ENCODE measurements around the gene PALLD. TPM values are rescaled to one million over a fixed set of nuclear protein-coding genes. Genes with fewer than 3 reads are reported as not detected.

PALLD gene
- total RNA-seq, 1 experiment from 2014 or later = 26.7 TPM

DNA sequence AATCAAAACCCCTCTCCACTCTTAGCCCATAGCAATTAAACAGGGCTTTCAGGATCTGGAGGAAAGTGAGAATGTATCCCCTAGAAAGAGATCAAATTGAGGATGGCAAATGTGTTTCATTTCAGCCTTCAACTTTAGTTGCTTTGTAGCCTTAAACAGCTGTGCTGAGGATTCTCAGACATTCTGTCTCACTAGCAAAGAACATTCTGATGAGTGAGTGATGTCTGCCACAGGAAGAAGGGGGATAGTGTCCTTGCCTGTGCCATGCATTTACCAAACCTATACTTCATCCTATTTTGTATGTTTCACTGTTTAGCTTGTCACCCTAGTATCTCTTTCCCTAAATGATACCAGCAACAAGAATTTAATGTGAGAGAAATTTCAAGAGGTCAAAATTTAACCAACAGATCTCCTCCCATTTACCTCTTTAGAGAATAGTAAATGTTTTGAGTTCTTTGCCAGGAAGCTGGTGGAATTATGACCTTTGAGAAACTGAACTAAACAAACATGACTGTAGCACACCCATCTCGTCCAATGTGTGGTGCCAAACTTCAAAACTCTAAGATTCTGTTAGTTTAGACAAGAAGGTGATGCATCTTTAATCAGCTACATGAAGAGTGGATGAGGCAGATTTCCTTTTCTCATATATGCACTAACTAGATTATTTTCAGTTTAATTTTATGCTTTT, 165.6 kb downstream of the PALLD start:
- Histone ChIP-seq H3F3A (ENCODE audit: low read length, unreplicated experiment) (no peaks in the 10 kb centered on the region), H3K27ac (ENCODE audit: low read length) (peak overlapping the region; percentile 78), H3K9ac (ENCODE audit: low read length) (no peak overlapping the region), H3K79me2 (ENCODE audit: low read length) (peaks cover 51% of the 10 kb centered on the region), H3K36me3 (ENCODE audit: low read depth, low read length) (no peaks in the 10 kb centered on the region), H3K9me3 (ENCODE audit: low read length) (no peaks in the 10 kb centered on the region), H3K4me2 (ENCODE audit: low read length) (peak overlapping the region; percentile 64), H2AFZ (ENCODE audit: low read length) (no peak overlapping the region), H4K20me1 (ENCODE audit: low read length) (no peaks in the 10 kb centered on the region), H3K4me1 (ENCODE audit: insufficient read depth, low read length) (peaks cover 57% of the 10 kb centered on the region), H3K4me3 (ENCODE audit: low read length) (no peak overlapping the region), H3K9me2 (replicated peaks; ENCODE audit: low read length) (no peaks in the 10 kb centered on the region), H3K27me3 (ENCODE audit: low read length) (no peaks in the 10 kb centered on the region)
- ATAC-seq (peak; percentile 28), DNase-seq (peak; percentile 39)
- TF ChIP-seq EZH2 (IDR thresholded peaks at IDR 0.05; ENCODE audit: low read length, unreplicated experiment) = no peak
- TF ChIP-seq, protein P1, sequence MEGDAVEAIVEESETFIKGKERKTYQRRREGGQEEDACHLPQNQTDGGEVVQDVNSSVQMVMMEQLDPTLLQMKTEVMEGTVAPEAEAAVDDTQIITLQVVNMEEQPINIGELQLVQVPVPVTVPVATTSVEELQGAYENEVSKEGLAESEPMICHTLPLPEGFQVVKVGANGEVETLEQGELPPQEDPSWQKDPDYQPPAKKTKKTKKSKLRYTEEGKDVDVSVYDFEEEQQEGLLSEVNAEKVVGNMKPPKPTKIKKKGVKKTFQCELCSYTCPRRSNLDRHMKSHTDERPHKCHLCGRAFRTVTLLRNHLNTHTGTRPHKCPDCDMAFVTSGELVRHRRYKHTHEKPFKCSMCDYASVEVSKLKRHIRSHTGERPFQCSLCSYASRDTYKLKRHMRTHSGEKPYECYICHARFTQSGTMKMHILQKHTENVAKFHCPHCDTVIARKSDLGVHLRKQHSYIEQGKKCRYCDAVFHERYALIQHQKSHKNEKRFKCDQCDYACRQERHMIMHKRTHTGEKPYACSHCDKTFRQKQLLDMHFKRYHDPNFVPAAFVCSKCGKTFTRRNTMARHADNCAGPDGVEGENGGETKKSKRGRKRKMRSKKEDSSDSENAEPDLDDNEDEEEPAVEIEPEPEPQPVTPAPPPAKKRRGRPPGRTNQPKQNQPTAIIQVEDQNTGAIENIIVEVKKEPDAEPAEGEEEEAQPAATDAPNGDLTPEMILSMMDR (conservative IDR thresholded peaks at IDR 0.05; ENCODE audit: low read depth, low read length) = no peak
- TF ChIP-seq EZH2phosphoT487 (IDR thresholded peaks at IDR 0.05; ENCODE audit: borderline replicate concordance, low read length) = no peak
- ChIA-PET CTCF (no interaction called here), POLR2A (ENCODE audit: unreplicated experiment) (interaction anchor here (0.6 kb wide), 1 partner anchor 48 kb away, joined by 5 read pairs; no protein-coding TSS in a partner anchor)
- BruUV-seq (replicated peaks) = no TSS peak
- intact Hi-C loops (cut with micrococcal nuclease) = no loop called here

DNA sequence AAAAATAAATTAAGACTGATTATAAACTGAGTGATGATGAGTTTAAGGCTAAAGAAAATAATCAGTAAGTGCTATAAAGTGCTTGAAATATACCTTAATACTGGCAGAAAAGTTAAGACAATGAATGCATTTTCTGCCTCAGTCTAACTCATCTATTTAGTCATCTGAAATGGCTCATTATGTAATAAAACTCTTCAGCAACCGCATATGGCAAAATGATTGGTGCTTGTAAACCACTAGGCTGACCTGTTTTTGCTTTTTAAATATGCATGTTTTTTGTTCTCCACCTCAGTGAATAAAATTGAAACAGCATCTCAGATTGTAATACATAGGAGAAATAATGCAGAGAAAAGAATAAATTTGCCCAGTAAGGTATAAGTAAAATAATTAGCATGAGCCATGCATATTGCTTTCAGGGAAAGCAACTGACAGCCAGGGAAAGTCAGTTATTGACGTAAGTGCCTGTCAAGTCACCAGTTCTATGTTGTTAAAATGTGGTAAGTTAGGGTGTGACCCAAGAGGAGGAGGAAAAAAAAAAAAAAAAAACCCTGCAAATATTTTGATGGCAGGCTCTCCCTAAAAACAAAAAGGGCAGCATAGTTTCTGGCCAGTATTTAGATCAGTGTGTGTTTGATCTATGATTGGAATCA, 167.5 kb downstream of the PALLD start:
- CTCF ChIA-PET = no interaction called here
- Histone ChIP-seq H3K9me2 (replicated peaks; ENCODE audit: low read length) (no peaks in the 10 kb centered on the region), H3K79me2 (ENCODE audit: low read length) (peaks cover 38% of the 10 kb centered on the region), H3K27me3 (ENCODE audit: low read length) (no peaks in the 10 kb centered on the region), H3K36me3 (ENCODE audit: low read depth, low read length) (no peaks in the 10 kb centered on the region), H3K4me1 (ENCODE audit: insufficient read depth, low read length) (peaks cover 57% of the 10 kb centered on the region), H3K4me2 (ENCODE audit: low read length) (peak overlapping the region; percentile 64), H3F3A (ENCODE audit: low read length, unreplicated experiment) (no peaks in the 10 kb centered on the region), H3K4me3 (ENCODE audit: low read length) (0 out of 2 replicates have a peak overlapping the region, but pooled peaks have one; percentile 4), H3K27ac (ENCODE audit: low read length) (peak overlapping the region; percentile 78), H4K20me1 (ENCODE audit: low read length) (no peaks in the 10 kb centered on the region), H2AFZ (ENCODE audit: low read length) (no peak overlapping the region), H3K9ac (ENCODE audit: low read length) (peak overlapping the region; percentile 42), H3K9me3 (ENCODE audit: low read length) (no peaks in the 10 kb centered on the region)
- DNase-seq (peak; percentile 66), ATAC-seq (peak; percentile 53)
- POLR2A ChIA-PET (ENCODE audit: unreplicated experiment) = no interaction called here
- TF ChIP-seq EZH2phosphoT487 (IDR thresholded peaks at IDR 0.05; ENCODE audit: borderline replicate concordance, low read length) (no peak), EZH2 (IDR thresholded peaks at IDR 0.05; ENCODE audit: low read length, unreplicated experiment) (no peak)
- TF ChIP-seq, protein P1 (conservative IDR thresholded peaks at IDR 0.05; ENCODE audit: low read depth, low read length) = no peak
- no TSS peak for BruUV-seq (replicated peaks)
- intact Hi-C loops (cut with micrococcal nuclease) = no loop called here

DNA sequence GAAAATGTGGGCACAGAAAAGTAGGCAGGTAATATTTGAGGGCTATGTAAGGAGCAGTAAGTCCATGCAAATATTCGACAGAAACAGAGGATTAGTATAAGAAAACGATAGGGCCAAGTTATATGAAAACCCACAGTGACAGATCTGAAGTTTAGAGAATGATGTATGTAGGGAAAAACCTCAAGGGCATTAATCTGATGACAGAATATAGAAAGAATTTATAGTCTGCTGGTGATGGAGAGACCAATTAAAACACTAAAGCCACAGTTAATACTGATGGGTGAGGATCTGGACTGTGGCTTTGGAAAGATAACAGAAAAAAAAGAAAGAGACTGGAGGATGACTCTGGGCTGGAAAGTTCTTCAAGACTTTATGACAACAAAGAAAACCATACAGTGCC, 169.7 kb downstream of the PALLD start:
- intact Hi-C loops (cut with micrococcal nuclease) = no loop called here
- no peaks in the 10 kb centered on the region for H3F3A ChIP-seq (ENCODE audit: low read length, unreplicated experiment)
- H3K4me1 ChIP-seq (ENCODE audit: insufficient read depth, low read length) = peaks cover 57% of the 10 kb centered on the region
- no peak overlapping the region for H3K4me3 ChIP-seq (ENCODE audit: low read length)
- ChIA-PET CTCF (no interaction called here), POLR2A (ENCODE audit: unreplicated experiment) (interaction anchor here (0.6 kb wide), 1 partner anchor 81 kb away, joined by 6 read pairs; no protein-coding TSS in a partner anchor)
- peak overlapping the region; percentile 70 for H3K4me2 ChIP-seq (ENCODE audit: low read length)
- no peaks in the 10 kb centered on the region for H3K27me3 ChIP-seq (ENCODE audit: low read length)
- no peaks in the 10 kb centered on the region for H3K9me3 ChIP-seq (ENCODE audit: low read length)
- ATAC-seq (peak; percentile 83), DNase-seq (peak; percentile 75)
- no peak overlapping the region for H3K9ac ChIP-seq (ENCODE audit: low read length)
- no TSS peak for BruUV-seq (replicated peaks)
- TF ChIP-seq EZH2phosphoT487 (IDR thresholded peaks at IDR 0.05; ENCODE audit: borderline replicate concordance, low read length) = no peak
- TF ChIP-seq, protein P1 (conservative IDR thresholded peaks at IDR 0.05; ENCODE audit: low read depth, low read length) = no peak
- TF ChIP-seq EZH2 (IDR thresholded peaks at IDR 0.05; ENCODE audit: low read length, unreplicated experiment) = no peak
- no peaks in the 10 kb centered on the region for H3K9me2 ChIP-seq (replicated peaks; ENCODE audit: low read length)
- H3K36me3 ChIP-seq (ENCODE audit: low read depth, low read length) = no peaks in the 10 kb centered on the region
- H3K27ac ChIP-seq (ENCODE audit: low read length) = peak overlapping the region; percentile 62
- H2AFZ ChIP-seq (ENCODE audit: low read length) = no peak overlapping the region
- no peaks in the 10 kb centered on the region for H4K20me1 ChIP-seq (ENCODE audit: low read length)
- H3K79me2 ChIP-seq (ENCODE audit: low read length) = peaks cover 32% of the 10 kb centered on the region
